ENCODE measurements around the gene TM9SF4. TPM values are rescaled to one million over a fixed set of nuclear protein-coding genes. Genes with fewer than 3 reads are reported as not detected.
"Not testable (repeated sequence)": the region's sequence is repeated elsewhere in the genome, so short reads cannot be mapped to it uniquely, and the experiment has no call there.

The TM9SF4 gene
- total RNA-seq, 1 donor from 2014 or later, result 13.5 TPM

- DNase-seq (ENCODE audit: low spot score in 2 of 2), result no peak
- no peak for FAIRE-seq
Observed at GRCh38 chr20:32184961-32185603, 75.6 kb downstream of the TM9SF4 start.

- DNase-seq (ENCODE audit: low spot score in 2 of 2) (no peak), FAIRE-seq (no peak)
Observed at GRCh38 chr20:32186506-32186905, 77.0 kb downstream of the TM9SF4 start.

- FAIRE-seq, result no peak
Observed at GRCh38 chr20:32188376-32189122, 79.0 kb downstream of the TM9SF4 start.

GRCh38 chr20:32189123-32189410 is 79.6 kb downstream of the TM9SF4 start:
- FAIRE-seq (no peak), DNase-seq (ENCODE audit: low spot score in 2 of 2) (no peak)

More at GRCh38 chr20:32188376-32189122, 79.0 kb downstream of the TM9SF4 start:
- DNase-seq (ENCODE audit: low spot score in 2 of 2), result no peak

GRCh38 chr20:32189691-32190615 is 80.4 kb downstream of the TM9SF4 start:
- FAIRE-seq, result no peak

GRCh38 chr20:32190616-32191415 is 81.3 kb downstream of the TM9SF4 start:
- DNase-seq (ENCODE audit: low spot score in 2 of 2), result no peak

More at GRCh38 chr20:32189691-32190615, 80.4 kb downstream of the TM9SF4 start:
- DNase-seq (ENCODE audit: low spot score in 2 of 2), result peak; percentile 54

GRCh38 chr20:32191422-32191821 is 81.9 kb downstream of the TM9SF4 start:
- no peak for FAIRE-seq
- no peak for DNase-seq (ENCODE audit: low spot score in 2 of 2)

More at GRCh38 chr20:32190616-32191415, 81.3 kb downstream of the TM9SF4 start:
- FAIRE-seq, result no peak

GRCh38 chr20:32191873-32192272 is 82.4 kb downstream of the TM9SF4 start:
- DNase-seq (ENCODE audit: low spot score in 2 of 2) (no peak), FAIRE-seq (no peak)

- FAIRE-seq (no peak), DNase-seq (ENCODE audit: low spot score in 2 of 2) (no peak)
Observed at GRCh38 chr20:32192698-32193097, 83.2 kb downstream of the TM9SF4 start.

GRCh38 chr20:32193336-32193735 is 83.8 kb downstream of the TM9SF4 start:
- DNase-seq (ENCODE audit: low spot score in 2 of 2); FAIRE-seq: not testable (repeated sequence)

- DNase-seq (ENCODE audit: low spot score in 2 of 2), result no peak
- FAIRE-seq, result no peak
Observed at GRCh38 chr20:32193996-32194395, 84.5 kb downstream of the TM9SF4 start.

- DNase-seq (ENCODE audit: low spot score in 2 of 2) (no peak), FAIRE-seq (no peak)
Observed at GRCh38 chr20:32195581-32195980, 86.1 kb downstream of the TM9SF4 start.

GRCh38 chr20:32196613-32197012 is 87.1 kb downstream of the TM9SF4 start:
- FAIRE-seq, result not testable (repeated sequence)

GRCh38 chr20:32197136-32197535 is 87.6 kb downstream of the TM9SF4 start:
- FAIRE-seq, result not testable (repeated sequence)

More at GRCh38 chr20:32196613-32197012, 87.1 kb downstream of the TM9SF4 start:
- not testable (repeated sequence) for DNase-seq (ENCODE audit: low spot score in 2 of 2)

GRCh38 chr20:32199006-32199405 is 89.5 kb downstream of the TM9SF4 start:
- DNase-seq (ENCODE audit: low spot score in 2 of 2) (no peak), FAIRE-seq (no peak)

More at GRCh38 chr20:32197136-32197535, 87.6 kb downstream of the TM9SF4 start:
- not testable (repeated sequence) for DNase-seq (ENCODE audit: low spot score in 2 of 2)

- DNase-seq (ENCODE audit: low spot score in 2 of 2) (no peak), FAIRE-seq (no peak)
Observed at GRCh38 chr20:32201296-32201976, 91.9 kb downstream of the TM9SF4 start.

- DNase-seq (ENCODE audit: low spot score in 2 of 2) (no peak), FAIRE-seq (no peak)
Observed at GRCh38 chr20:32201977-32202363, 92.5 kb downstream of the TM9SF4 start.

GRCh38 chr20:32203356-32204204 is 94.1 kb downstream of the TM9SF4 start:
- FAIRE-seq (no peak), DNase-seq (ENCODE audit: low spot score in 2 of 2) (no peak)
